ENCODE measurements around the gene ZFYVE28.

The ZFYVE28 gene

GRCh38 chr4:2387829-2388228 lies 30.6 kb downstream of the ZFYVE28 start:
- ChIA-PET POLR2A (no interaction called here), CTCF (no interaction called here)
- DNase-seq (ENCODE audit: extremely low spot score): no peak
- TF ChIP-seq FOXA1 (IDR thresholded peaks at IDR 0.05) (no peak), SUZ12 (IDR thresholded peaks at IDR 0.05) (no peak), NFRKB (IDR thresholded peaks at IDR 0.05) (no peak), ARNT (IDR thresholded peaks at IDR 0.05) (no peak), TARDBP (IDR thresholded peaks at IDR 0.05) (no peak), ELF4 (IDR thresholded peaks at IDR 0.05) (no peak), ZNF384 (IDR thresholded peaks at IDR 0.05) (no peak), HDGF (IDR thresholded peaks at IDR 0.05; ENCODE audit: borderline replicate concordance) (no peak), FOXK2 (IDR thresholded peaks at IDR 0.05) (no peak), L3MBTL2 (conservative IDR thresholded peaks at IDR 0.05) (no peak), PKNOX1 (IDR thresholded peaks at IDR 0.05) (no peak), SP1 (IDR thresholded peaks at IDR 0.05) (no peak), BHLHE40 (IDR thresholded peaks at IDR 0.05; ENCODE audit: borderline replicate concordance) (no peak), FOXM1 (IDR thresholded peaks at IDR 0.05; ENCODE audit: borderline replicate concordance) (no peak), CTBP1 (IDR thresholded peaks at IDR 0.05; ENCODE audit: borderline replicate concordance) (no peak), LEF1 (IDR thresholded peaks at IDR 0.05; ENCODE audit: borderline replicate concordance) (no peak)

DNA sequence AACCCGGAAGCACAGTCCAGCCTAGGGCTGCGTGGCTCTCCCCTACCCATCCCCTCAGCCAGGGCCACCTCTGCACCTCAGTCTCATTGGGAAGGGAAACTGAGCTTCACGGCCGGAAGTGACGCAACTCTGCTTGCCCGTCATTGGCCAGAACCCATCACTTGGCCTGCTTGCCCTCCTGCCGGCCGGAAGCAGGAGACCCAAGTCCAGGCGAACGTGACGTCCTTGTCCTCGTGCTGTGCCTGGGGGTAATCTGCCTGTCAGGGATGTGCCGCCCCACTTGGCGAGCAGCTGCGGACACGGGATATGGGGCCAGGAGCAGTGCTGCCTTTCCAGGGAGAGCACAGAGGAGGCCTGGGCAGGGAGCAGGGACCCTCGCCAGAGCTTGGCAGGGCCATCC lies 31.2 kb downstream of the ZFYVE28 start:
- POLR2A ChIA-PET: no interaction called here
- DNase-seq (ENCODE audit: extremely low spot score): no peak
- TF ChIP-seq SUZ12 (IDR thresholded peaks at IDR 0.05) (no peak), PKNOX1 (IDR thresholded peaks at IDR 0.05) (no peak), TARDBP (IDR thresholded peaks at IDR 0.05) (no peak), FOXA1 (IDR thresholded peaks at IDR 0.05) (no peak), NFRKB (IDR thresholded peaks at IDR 0.05) (no peak), CTBP1 (IDR thresholded peaks at IDR 0.05; ENCODE audit: borderline replicate concordance) (no peak), HDGF (IDR thresholded peaks at IDR 0.05; ENCODE audit: borderline replicate concordance) (no peak), ELF4 (IDR thresholded peaks at IDR 0.05) (no peak), FOXM1 (IDR thresholded peaks at IDR 0.05; ENCODE audit: borderline replicate concordance) (no peak), LEF1 (IDR thresholded peaks at IDR 0.05; ENCODE audit: borderline replicate concordance) (no peak), BHLHE40 (IDR thresholded peaks at IDR 0.05; ENCODE audit: borderline replicate concordance) (no peak), FOXK2 (IDR thresholded peaks at IDR 0.05) (no peak), ZNF384 (IDR thresholded peaks at IDR 0.05) (no peak), L3MBTL2 (conservative IDR thresholded peaks at IDR 0.05) (no peak), ARNT (IDR thresholded peaks at IDR 0.05) (no peak), SP1 (IDR thresholded peaks at IDR 0.05) (no peak)
- CTCF ChIA-PET: no interaction called here

GRCh38 chr4:2386717-2387116 lies 31.7 kb downstream of the ZFYVE28 start:
- CTCF ChIA-PET: no interaction called here
- POLR2A ChIA-PET: no interaction called here
- TF ChIP-seq SP1 (IDR thresholded peaks at IDR 0.05) (no peak), TARDBP (IDR thresholded peaks at IDR 0.05) (no peak), NFRKB (IDR thresholded peaks at IDR 0.05) (no peak), L3MBTL2 (conservative IDR thresholded peaks at IDR 0.05) (no peak), BHLHE40 (IDR thresholded peaks at IDR 0.05; ENCODE audit: borderline replicate concordance) (no peak), LEF1 (IDR thresholded peaks at IDR 0.05; ENCODE audit: borderline replicate concordance) (no peak), SUZ12 (IDR thresholded peaks at IDR 0.05) (no peak), PKNOX1 (IDR thresholded peaks at IDR 0.05) (no peak), FOXA1 (IDR thresholded peaks at IDR 0.05) (no peak), FOXK2 (IDR thresholded peaks at IDR 0.05) (no peak), ARNT (IDR thresholded peaks at IDR 0.05) (no peak), CTBP1 (IDR thresholded peaks at IDR 0.05; ENCODE audit: borderline replicate concordance) (no peak), FOXM1 (IDR thresholded peaks at IDR 0.05; ENCODE audit: borderline replicate concordance) (no peak), ZNF384 (IDR thresholded peaks at IDR 0.05) (no peak), HDGF (IDR thresholded peaks at IDR 0.05; ENCODE audit: borderline replicate concordance) (no peak), ELF4 (IDR thresholded peaks at IDR 0.05) (no peak)
- DNase-seq (ENCODE audit: extremely low spot score): no peak

DNA sequence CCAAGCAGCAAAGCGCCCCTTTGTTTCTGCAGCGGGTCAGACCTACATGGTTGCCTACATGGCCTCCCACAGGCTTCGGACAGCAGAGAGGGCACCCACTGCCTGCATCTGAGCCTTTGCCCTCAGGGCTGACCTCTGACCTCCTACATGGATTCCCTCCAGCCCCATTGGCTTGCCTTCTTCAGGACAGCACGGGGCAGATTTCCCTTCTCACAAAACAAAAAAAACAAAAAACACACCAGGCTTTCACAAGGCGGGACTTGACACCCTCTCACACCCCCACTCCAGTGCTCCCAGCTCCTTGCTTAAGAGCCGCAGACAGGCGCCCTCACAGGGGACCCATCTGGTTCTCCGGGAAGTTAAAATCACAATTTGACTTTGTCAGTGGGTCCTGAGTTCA lies 32.9 kb downstream of the ZFYVE28 start:
- ChIA-PET POLR2A (no interaction called here), CTCF (no interaction called here)
- no peak for TF ChIP-seq ZNF384 (IDR thresholded peaks at IDR 0.05)
- no peak for TF ChIP-seq FOXA1 (IDR thresholded peaks at IDR 0.05)
- no peak for DNase-seq (ENCODE audit: extremely low spot score)

DNA sequence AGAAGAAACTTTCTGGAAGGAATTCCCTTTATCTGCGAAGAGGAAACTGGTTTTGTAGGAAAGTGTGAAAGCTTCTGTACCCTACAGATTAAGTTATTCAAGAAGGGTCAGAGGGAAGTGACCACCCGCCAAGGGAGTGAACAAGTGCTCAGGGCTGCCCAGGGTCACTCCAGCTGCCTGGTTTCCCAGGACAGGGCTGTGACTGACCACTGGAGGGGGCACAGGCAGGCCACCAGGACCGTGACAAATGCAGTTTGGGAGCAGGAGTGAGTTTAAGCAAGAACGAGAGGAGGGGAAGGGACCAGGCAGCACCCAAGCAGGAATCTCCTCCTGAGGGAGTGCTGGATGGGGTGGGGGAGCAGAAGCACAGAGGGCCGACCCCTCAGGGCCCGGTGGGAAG lies 34.2 kb downstream of the ZFYVE28 start:
- ChIA-PET CTCF (no interaction called here), POLR2A (no interaction called here)

More for the DNA sequence above, 34.2 kb downstream of the ZFYVE28 start:
- TF ChIP-seq ELF4 (IDR thresholded peaks at IDR 0.05) (no peak), PKNOX1 (IDR thresholded peaks at IDR 0.05) (no peak), ARNT (IDR thresholded peaks at IDR 0.05) (no peak), ZNF384 (IDR thresholded peaks at IDR 0.05) (no peak), SP1 (IDR thresholded peaks at IDR 0.05) (no peak), SUZ12 (IDR thresholded peaks at IDR 0.05) (no peak), LEF1 (IDR thresholded peaks at IDR 0.05; ENCODE audit: borderline replicate concordance) (no peak), BHLHE40 (IDR thresholded peaks at IDR 0.05; ENCODE audit: borderline replicate concordance) (no peak), FOXK2 (IDR thresholded peaks at IDR 0.05) (no peak), TARDBP (IDR thresholded peaks at IDR 0.05) (no peak), CTBP1 (IDR thresholded peaks at IDR 0.05; ENCODE audit: borderline replicate concordance) (no peak), HDGF (IDR thresholded peaks at IDR 0.05; ENCODE audit: borderline replicate concordance) (no peak), L3MBTL2 (conservative IDR thresholded peaks at IDR 0.05) (no peak), FOXA1 (IDR thresholded peaks at IDR 0.05) (no peak), NFRKB (IDR thresholded peaks at IDR 0.05) (no peak), FOXM1 (IDR thresholded peaks at IDR 0.05; ENCODE audit: borderline replicate concordance) (no peak)
- DNase-seq (ENCODE audit: extremely low spot score): no peak

All from HEK293T (cell line).